Fibroblast of villous mesenchyme (primary cell): ENCODE data around the gene ERBB4. TPM values are rescaled to one million over a fixed set of nuclear protein-coding genes. Genes with fewer than 3 reads are reported as not detected.
"Not testable (repeated sequence)": the region's sequence is repeated elsewhere in the genome, so short reads cannot be mapped to it uniquely, and the experiment has no call there.

Experiments
- DNase-seq: peaks from one replicate; pipeline ENCODE4 v3.0.0-alpha.2; 2010; ENCODE audit warnings: low read depth
- H3K4me3 ChIP-seq: 2 replicates; pipeline ENCODE4 v1.5.1; 2011; ENCODE audit warnings: low read depth, mild to moderate bottlenecking, low read length
- total RNA-seq: library from RNA; depleted of rRNA; stranded (reverse); fragments of >200 nt; gene quantifications from 2 replicates; pipeline ENCODE4 v1.2.3, GENCODE V29; 2012
- TF ChIP-seq, protein P1 (sequence below): IDR thresholded peaks from 2 replicates; pipeline ENCODE4 v1.5.1; 2012; ENCODE audit warnings: low read depth, mild to moderate bottlenecking, low read length; ENCODE audit not compliant: insufficient read depth

Gene ERBB4
- total RNA-seq, 1 donor: under 0.01 TPM

DNA sequence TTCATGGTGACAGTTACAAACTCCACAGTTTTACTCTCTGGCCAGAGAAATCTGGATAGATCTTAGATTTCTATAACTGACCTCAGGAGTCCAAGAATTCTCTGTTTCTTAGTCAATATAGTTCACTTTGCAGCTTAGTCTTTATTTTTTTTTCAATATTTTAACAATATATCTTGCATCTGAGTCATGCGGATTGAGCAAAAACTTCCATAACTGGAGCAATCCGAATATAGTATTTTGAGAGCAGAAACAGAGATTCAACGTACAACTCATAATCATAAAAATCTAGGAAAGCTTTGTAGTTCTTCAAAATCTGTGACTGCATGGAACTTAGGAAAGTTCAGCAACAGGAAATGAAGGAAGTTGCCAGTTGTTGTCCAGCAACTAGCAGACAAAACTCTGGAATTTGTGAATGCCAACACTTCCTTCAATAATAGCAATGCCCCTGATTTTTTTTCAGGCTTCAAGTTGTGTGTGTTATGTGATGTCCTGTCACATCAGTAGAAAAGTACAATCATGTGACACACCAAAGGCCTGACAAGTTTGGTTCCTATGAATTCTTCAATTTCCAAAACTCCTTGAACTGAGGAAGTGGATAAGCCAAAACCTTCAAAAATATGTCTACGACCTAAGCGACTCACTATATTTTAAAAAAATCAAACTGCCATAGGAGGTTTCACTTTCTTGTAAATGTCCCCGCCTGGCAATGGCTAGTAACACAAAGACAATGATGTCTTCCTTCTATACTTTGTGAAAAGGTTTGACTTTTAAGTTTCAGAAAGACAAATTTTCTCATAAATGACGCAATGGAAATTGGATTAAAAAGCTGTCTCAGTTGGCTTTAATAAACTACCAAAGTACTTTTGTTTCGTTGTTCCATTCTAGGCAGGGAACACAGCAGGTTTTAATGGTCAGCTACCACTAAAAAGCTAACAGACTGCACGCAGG, 510.6 kb downstream of the ERBB4 start:
- no peak for DNase-seq
- TF ChIP-seq, protein P1, sequence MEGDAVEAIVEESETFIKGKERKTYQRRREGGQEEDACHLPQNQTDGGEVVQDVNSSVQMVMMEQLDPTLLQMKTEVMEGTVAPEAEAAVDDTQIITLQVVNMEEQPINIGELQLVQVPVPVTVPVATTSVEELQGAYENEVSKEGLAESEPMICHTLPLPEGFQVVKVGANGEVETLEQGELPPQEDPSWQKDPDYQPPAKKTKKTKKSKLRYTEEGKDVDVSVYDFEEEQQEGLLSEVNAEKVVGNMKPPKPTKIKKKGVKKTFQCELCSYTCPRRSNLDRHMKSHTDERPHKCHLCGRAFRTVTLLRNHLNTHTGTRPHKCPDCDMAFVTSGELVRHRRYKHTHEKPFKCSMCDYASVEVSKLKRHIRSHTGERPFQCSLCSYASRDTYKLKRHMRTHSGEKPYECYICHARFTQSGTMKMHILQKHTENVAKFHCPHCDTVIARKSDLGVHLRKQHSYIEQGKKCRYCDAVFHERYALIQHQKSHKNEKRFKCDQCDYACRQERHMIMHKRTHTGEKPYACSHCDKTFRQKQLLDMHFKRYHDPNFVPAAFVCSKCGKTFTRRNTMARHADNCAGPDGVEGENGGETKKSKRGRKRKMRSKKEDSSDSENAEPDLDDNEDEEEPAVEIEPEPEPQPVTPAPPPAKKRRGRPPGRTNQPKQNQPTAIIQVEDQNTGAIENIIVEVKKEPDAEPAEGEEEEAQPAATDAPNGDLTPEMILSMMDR: no peak
- H3K4me3 ChIP-seq: no peak overlapping the region

DNA sequence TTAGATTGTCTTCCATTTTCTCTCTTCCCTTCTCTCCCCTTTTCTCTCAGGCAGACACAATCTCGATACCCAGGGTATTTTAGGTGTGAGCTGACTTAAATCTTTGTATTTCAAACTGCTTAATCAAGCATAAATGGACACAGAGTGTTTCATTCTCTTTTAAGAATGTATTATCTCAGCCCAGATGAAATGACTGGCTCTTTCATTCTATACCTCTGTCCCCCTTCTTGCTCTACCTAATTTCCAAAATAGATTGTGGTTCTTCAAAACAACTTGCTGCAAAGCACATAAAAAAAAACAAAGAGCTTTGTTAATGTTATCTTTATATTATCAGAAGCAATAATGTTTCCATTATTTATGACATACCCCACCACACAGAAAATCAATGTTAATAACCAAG, 514.6 kb downstream of the ERBB4 start:
- TF ChIP-seq, protein P1: no peak
- no peak overlapping the region for H3K4me3 ChIP-seq
- DNase-seq: no peak

DNA sequence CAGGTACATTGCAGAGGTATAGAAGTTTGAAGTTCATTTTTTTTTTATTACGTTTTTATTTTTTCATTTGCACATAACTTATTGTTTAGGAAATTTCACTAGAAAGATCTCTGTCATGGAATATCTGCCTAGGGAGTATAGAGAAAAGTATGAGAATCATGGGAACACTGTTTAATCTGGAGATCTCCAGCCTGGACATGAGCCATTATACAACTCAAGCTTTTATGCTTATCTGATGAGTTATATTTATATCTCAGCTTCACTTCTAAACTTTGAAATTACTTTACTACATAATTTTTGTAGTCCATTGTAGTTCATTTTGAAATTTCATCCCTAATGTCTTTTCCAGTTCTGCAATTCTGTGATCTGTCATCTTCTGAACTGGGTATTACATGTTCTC, 515.6 kb downstream of the ERBB4 start:
- TF ChIP-seq, protein P1: no peak
- DNase-seq: no peak
- H3K4me3 ChIP-seq: no peak overlapping the region

DNA sequence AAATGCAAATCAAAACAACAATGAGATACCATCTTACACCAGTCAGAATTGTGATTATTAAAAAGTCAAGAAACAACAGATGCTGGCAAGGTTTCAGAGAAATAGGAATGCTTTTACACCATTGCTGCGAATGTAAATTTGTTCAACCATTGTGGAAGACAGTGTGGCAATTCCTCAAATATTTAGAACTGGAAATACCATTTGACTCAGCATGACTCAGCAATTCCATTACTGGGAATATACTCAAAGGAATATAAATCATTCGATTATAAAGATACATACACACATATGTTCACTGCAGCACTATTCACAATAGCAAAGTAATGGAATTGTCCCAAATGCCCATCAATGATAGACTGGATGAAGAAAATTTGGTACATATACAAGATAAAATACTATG, 516.7 kb downstream of the ERBB4 start:
- TF ChIP-seq, protein P1: no peak
- H3K4me3 ChIP-seq: no peak overlapping the region
- peak; percentile 45 for DNase-seq

DNA sequence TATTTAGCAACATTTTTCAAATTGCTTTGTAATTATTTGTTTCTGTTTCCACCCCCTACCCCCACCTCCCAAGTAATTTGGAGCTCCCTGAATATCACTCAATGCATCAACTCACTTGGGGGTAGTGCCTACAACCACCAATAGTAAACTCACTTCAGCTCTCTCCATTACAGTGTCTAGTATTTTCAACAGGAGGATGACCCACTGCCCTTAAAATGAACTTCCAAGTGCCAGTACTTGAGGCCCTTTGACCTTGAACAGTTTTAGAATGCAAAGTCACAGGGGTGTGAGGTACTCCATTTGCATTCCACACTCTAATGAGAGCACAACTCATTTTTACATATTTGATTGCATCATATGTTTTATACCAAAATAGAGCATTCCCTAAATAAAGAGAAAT, 523.0 kb downstream of the ERBB4 start:
- no peak overlapping the region for H3K4me3 ChIP-seq
- DNase-seq: no peak
- TF ChIP-seq, protein P1: no peak

DNA sequence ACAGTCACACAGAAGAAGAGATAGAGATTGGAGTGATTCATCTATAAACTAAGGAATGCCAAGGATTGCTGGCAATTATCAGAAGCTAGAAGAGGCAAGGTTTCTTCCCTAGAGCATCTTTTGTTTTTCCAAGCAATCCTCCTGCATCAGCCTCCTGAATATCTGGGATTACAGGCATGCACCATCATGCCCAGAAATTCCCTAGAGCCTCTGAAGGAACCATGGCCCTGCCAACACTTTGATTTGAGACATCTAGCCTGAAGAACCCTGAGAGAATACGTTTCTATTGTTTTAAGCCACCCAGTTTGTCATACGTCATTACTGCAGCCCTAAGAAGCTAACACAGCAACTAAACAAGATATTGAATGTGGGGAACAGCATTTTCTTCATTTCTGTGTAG, 525.0 kb downstream of the ERBB4 start:
- no peak overlapping the region for H3K4me3 ChIP-seq
- TF ChIP-seq, protein P1: no peak
- DNase-seq: no peak

DNA sequence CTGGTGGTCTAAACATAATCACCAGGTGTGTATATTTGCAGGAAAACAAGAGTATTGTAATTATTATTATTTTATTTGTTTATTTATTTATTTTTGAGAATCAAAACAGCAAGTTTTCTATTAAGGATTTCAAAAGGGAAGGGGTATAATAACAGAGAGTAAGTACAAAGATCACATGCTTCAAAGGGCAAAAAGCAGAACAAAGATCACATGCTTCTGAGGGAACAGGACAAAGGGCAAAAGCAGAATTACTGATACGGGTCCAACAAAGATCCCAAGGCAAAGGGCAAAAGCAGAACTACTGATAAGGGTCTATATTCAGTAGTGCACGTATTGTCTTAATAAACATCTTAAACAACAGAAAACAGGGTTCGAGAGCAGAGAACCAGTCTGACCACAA, 528.3 kb downstream of the ERBB4 start:
- H3K4me3 ChIP-seq, DNase-seq: not testable (repeated sequence)
